NB4 (cell line): ENCODE data around the gene NET1.
A peak's percentile ranks its signal among the peaks of the same experiment; 100 is the strongest.
"Not testable (repeated sequence)": the region's sequence is repeated elsewhere in the genome, so short reads cannot be mapped to it uniquely, and the experiment has no call there.

ENCODE experiments used
- DNase-seq: peaks from one replicate; pipeline ENCODE4 v3.0.0; 2010; ENCODE audit warnings: low read depth
- H3K4me3 ChIP-seq: one replicate; pipeline ENCODE4 v1.5.1; 2011; ENCODE audit warnings: mild to moderate bottlenecking, low read depth, low read length, moderate library complexity
- CTCF ChIP-seq: IDR thresholded peaks from one replicate; pipeline ENCODE4 v1.5.1; 2012; ENCODE audit warnings: low read depth, low read length
- MAX ChIP-seq: IDR thresholded peaks from 2 replicates; pipeline ENCODE4 v1.6.1; 2011; ENCODE audit warnings: low read depth, low read length
- MYC ChIP-seq: IDR thresholded peaks from 2 replicates; pipeline ENCODE4 v1.6.1; 2011; ENCODE audit warnings: low read depth, low read length
- POLR2A ChIP-seq: IDR thresholded peaks from 2 replicates; pipeline ENCODE4 v1.6.1; 2011; ENCODE audit warnings: mild to moderate bottlenecking; ENCODE audit not compliant: insufficient read length; ENCODE audit errors: extremely low read depth

NET1 gene

GRCh38 chr10:5404208-5405041 lies 7.9 kb upstream of the NET1 start, which contains the start of gene TUBAL3:
TUBAL3 (minus strand) TSS chr10:5404828; CDS start chr10:5404792, 36 bp downstream.
- no peak for DNase-seq
- no peak within 1 kb of the TSS for H3K4me3 ChIP-seq
- no peak for TF ChIP-seq MAX
- no peak for TF ChIP-seq CTCF
- TF ChIP-seq POLR2A: no peak
- no peak for TF ChIP-seq MYC

- no peak for TF ChIP-seq MYC
- H3K4me3 ChIP-seq: no peak overlapping the region
- no peak for DNase-seq
Observed at GRCh38 chr10:5406918-5407317, 5.4 kb upstream of the NET1 start.

GRCh38 chr10:5410787-5411186 lies 1.6 kb upstream of the NET1 start:
- not testable (repeated sequence) for H3K4me3 ChIP-seq, DNase-seq

- H3K4me3 ChIP-seq: peak overlapping the region; percentile 78
- TF ChIP-seq CTCF (no peak), MYC (no peak), POLR2A (no peak), MAX (no peak)
- DNase-seq: no peak
Observed at GRCh38 chr10:5411941-5412276, 448 bp upstream of the NET1 start.

- peak; percentile 50 for DNase-seq
- no peak for TF ChIP-seq MYC
- TF ChIP-seq MAX: no peak
- no peak for TF ChIP-seq POLR2A
- peak overlapping the region; percentile 78 for H3K4me3 ChIP-seq
Observed at GRCh38 chr10:5413012-5413938, 918 bp downstream of the NET1 start.

GRCh38 chr10:5416981-5417380 lies 4.6 kb downstream of the NET1 start:
- no peak for TF ChIP-seq MAX
- TF ChIP-seq MYC: no peak
- TF ChIP-seq POLR2A: no peak
- no peak for TF ChIP-seq CTCF
- no peak overlapping the region for H3K4me3 ChIP-seq
- DNase-seq: no peak

- no peak for DNase-seq
- H3K4me3 ChIP-seq: no peak overlapping the region
- no peak for TF ChIP-seq CTCF
- no peak for TF ChIP-seq MAX
- no peak for TF ChIP-seq MYC
- no peak for TF ChIP-seq POLR2A
Observed at GRCh38 chr10:5418584-5418983, 6.2 kb downstream of the NET1 start.
